ENCODE data around the gene APOBEC3C. TPM values are rescaled to one million over a fixed set of nuclear protein-coding genes. Genes with fewer than 3 reads are reported as not detected.
"Not testable (repeated sequence)": the region's sequence is repeated elsewhere in the genome, so short reads cannot be mapped to it uniquely, and the experiment has no call there.

The APOBEC3C gene
- total RNA-seq, 1 experiment from 2014 or later, result 30.1 TPM

- Mint-ChIP-seq H3K4me1 (ENCODE audit: insufficient read depth, unreplicated experiment) (no peaks in the 10 kb centered on the region), H3K4me3 (ENCODE audit: unreplicated experiment) (no peak overlapping the region), H3K27me3 (ENCODE audit: insufficient read depth, unreplicated experiment) (peaks cover 54% of the 10 kb centered on the region), H3K36me3 (ENCODE audit: insufficient read depth, unreplicated experiment) (no peaks in the 10 kb centered on the region), H3K9me3 (ENCODE audit: unreplicated experiment) (peaks cover 7% of the 10 kb centered on the region), H3K27ac (ENCODE audit: low read depth, unreplicated experiment) (no peak overlapping the region)
- no TSS peak for BruUV-seq (replicated peaks)
- DNase-seq (ENCODE audit: unreplicated experiment), result no peak
- intact Hi-C loops (cut with micrococcal nuclease), result no loop called here
- ChIA-PET POLR2A (no interaction called here), CTCF (interaction anchor here (0.8 kb wide), 1 partner anchor 127 kb away, joined by 3 read pairs; no protein-coding TSS in a partner anchor)
- no peak for TF ChIP-seq CTCF (IDR thresholded peaks at IDR 0.05; ENCODE audit: unreplicated experiment)
These were observed 18.0 kb upstream of the APOBEC3C start for GRCh38 chr22:38996105-38996504.

- ChIA-PET CTCF (interaction anchor here (0.7 kb wide), 2 partner anchors 126 to 319 kb away, joined by 3 read pairs; no protein-coding TSS in a partner anchor), POLR2A (no interaction called here)
- Mint-ChIP-seq H3K36me3 (ENCODE audit: insufficient read depth, unreplicated experiment) (no peaks in the 10 kb centered on the region), H3K4me3 (ENCODE audit: unreplicated experiment) (no peak overlapping the region), H3K27me3 (ENCODE audit: insufficient read depth, unreplicated experiment) (peaks cover 54% of the 10 kb centered on the region), H3K4me1 (ENCODE audit: insufficient read depth, unreplicated experiment) (no peaks in the 10 kb centered on the region), H3K27ac (ENCODE audit: low read depth, unreplicated experiment) (no peak overlapping the region), H3K9me3 (ENCODE audit: unreplicated experiment) (peaks cover 7% of the 10 kb centered on the region)
- intact Hi-C loops (cut with micrococcal nuclease), result no loop called here
- DNase-seq (ENCODE audit: unreplicated experiment), result no peak
- BruUV-seq (replicated peaks), result no TSS peak
- no peak for TF ChIP-seq CTCF (IDR thresholded peaks at IDR 0.05; ENCODE audit: unreplicated experiment)
These were observed 16.5 kb upstream of the APOBEC3C start for GRCh38 chr22:38997518-38997917.

GRCh38 chr22:39003165-39003638, 10.9 kb upstream of the APOBEC3C start:
- ChIA-PET CTCF (interaction anchor here (0.7 to 5.8 kb wide), 16 partner anchors 10 to 1883 kb away, joined by 3 to 65 read pairs (median 4); partner anchors contain the start of gene CBX6), POLR2A (interaction anchor here (0.6 to 1.7 kb wide), 5 partner anchors 12 to 317 kb away, joined by 3 to 6 read pairs (median 3); partner anchors contain the start of genes APOBEC3C and RPL3)
- DNase-seq (ENCODE audit: unreplicated experiment), result peak; percentile 87
- Mint-ChIP-seq H3K27me3 (ENCODE audit: insufficient read depth, unreplicated experiment) (peaks cover 20% of the 10 kb centered on the region), H3K4me1 (ENCODE audit: insufficient read depth, unreplicated experiment) (no peaks in the 10 kb centered on the region), H3K36me3 (ENCODE audit: insufficient read depth, unreplicated experiment) (no peaks in the 10 kb centered on the region), H3K27ac (ENCODE audit: low read depth, unreplicated experiment) (no peak overlapping the region), H3K4me3 (ENCODE audit: unreplicated experiment) (no peak overlapping the region), H3K9me3 (ENCODE audit: unreplicated experiment) (peaks cover 3% of the 10 kb centered on the region)
- BruUV-seq (replicated peaks), result no TSS peak
- intact Hi-C loops (cut with micrococcal nuclease), result loop anchor here (1.0 kb wide), 3 partner anchors 30 to 234 kb away; no protein-coding TSS in a partner anchor
- peak; percentile 66 for TF ChIP-seq CTCF (IDR thresholded peaks at IDR 0.05; ENCODE audit: unreplicated experiment)

DNA sequence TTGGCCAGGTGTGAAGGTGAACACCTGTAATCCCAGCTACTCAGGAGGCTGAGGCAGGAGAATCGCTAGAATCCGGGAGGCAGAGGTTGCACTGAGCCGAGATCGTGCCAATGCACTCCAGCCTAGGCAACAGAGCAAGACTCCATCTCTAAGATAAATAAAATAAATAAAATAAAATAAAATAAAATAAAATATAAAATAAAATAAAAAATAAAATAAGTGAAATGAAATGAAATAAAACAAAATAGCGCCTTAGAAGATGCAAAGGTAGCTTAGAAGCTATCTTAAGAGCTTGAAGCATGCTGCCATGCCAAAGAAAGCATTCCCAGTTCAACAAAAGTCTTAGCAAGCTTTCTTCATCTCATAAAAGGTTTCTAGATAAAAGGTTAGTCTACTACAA, 6.9 kb upstream of the APOBEC3C start:
- POLR2A ChIA-PET, result interaction anchor here (1.0 kb wide), 1 partner anchor 22 kb away, joined by 5 read pairs; no protein-coding TSS in a partner anchor
- DNase-seq (ENCODE audit: unreplicated experiment), result no peak
- no TSS peak for BruUV-seq (replicated peaks)
- no peak for TF ChIP-seq CTCF (IDR thresholded peaks at IDR 0.05; ENCODE audit: unreplicated experiment)
- CTCF ChIA-PET, result interaction anchor here (0.7 to 5.8 kb wide), 6 partner anchors 9 to 137 kb away, joined by 3 to 65 read pairs (median 4); partner anchors contain the start of gene CBX6
- no peaks in the 10 kb centered on the region for H3K9me3 Mint-ChIP-seq (ENCODE audit: unreplicated experiment)
- no peaks in the 10 kb centered on the region for H3K36me3 Mint-ChIP-seq (ENCODE audit: insufficient read depth, unreplicated experiment)
- no peak overlapping the region for H3K27ac Mint-ChIP-seq (ENCODE audit: low read depth, unreplicated experiment)
- no peaks in the 10 kb centered on the region for H3K4me1 Mint-ChIP-seq (ENCODE audit: insufficient read depth, unreplicated experiment)
- intact Hi-C loops (cut with micrococcal nuclease), result loop anchor here (1.0 to 5.0 kb wide), 2 partner anchors 115 to 310 kb away; partner anchors contain the start of gene RPL3
- H3K4me3 Mint-ChIP-seq (ENCODE audit: unreplicated experiment), result no peak overlapping the region
- no peaks in the 10 kb centered on the region for H3K27me3 Mint-ChIP-seq (ENCODE audit: insufficient read depth, unreplicated experiment)

- DNase-seq (ENCODE audit: unreplicated experiment); POLR2A ChIA-PET; H3K9me3 Mint-ChIP-seq (ENCODE audit: unreplicated experiment); H3K4me3 Mint-ChIP-seq (ENCODE audit: unreplicated experiment); BruUV-seq (replicated peaks); H3K36me3 Mint-ChIP-seq (ENCODE audit: insufficient read depth, unreplicated experiment); H3K4me1 Mint-ChIP-seq (ENCODE audit: insufficient read depth, unreplicated experiment); H3K27me3 Mint-ChIP-seq (ENCODE audit: insufficient read depth, unreplicated experiment); H3K27ac Mint-ChIP-seq (ENCODE audit: low read depth, unreplicated experiment): not testable (repeated sequence)
- intact Hi-C loops (cut with micrococcal nuclease), result loop anchor here (5.0 kb wide), 1 partner anchor 309 kb away; the partner anchor contains the start of gene RPL3
- CTCF ChIA-PET, result interaction anchor here (1.0 to 5.8 kb wide), 2 partner anchors 137 to 138 kb away, joined by 4 to 65 read pairs; partner anchors contain the start of gene CBX6
These were observed 5.7 kb upstream of the APOBEC3C start for GRCh38 chr22:39008271-39008850.

Measured in MCF 10A (cell line).